Panc1 (cell line): ENCODE results near the gene BICDL2. TPM values are rescaled to one million over a fixed set of nuclear protein-coding genes. Genes with fewer than 3 reads are reported as not detected.

ENCODE experiments used
- ATAC-seq: fragments of 200-7000 bp; cut with Tn5 transposase; 2 replicates; pipeline ENCODE4 v1.9.1; 2020; ENCODE audit warnings: mild to moderate bottlenecking, moderate library complexity
- BruUV-seq: library from RNA; stranded (reverse); fragments of 400-500 nt; replicated peaks from 2 replicates; lab custom pipeline; 2021; lab: Mats Ljungman, UMichigan
- CTCF ChIA-PET: fragments of 300-600 bp; sonication (Branson Sonifier 250); formaldehyde crosslinking; loops from one replicate; lab custom pipeline; 2022; ENCODE audit warnings: antibody characterized with exemption; lab: Charles Lee
- POLR2A ChIA-PET: fragments of 300-600 bp; sonication (Branson Sonifier 250); formaldehyde crosslinking; loops from one replicate; lab custom pipeline; 2022; ENCODE audit warnings: antibody characterized with exemption; lab: Charles Lee
- DNase-seq: peaks from one replicate; pipeline ENCODE4 v3.0.0-alpha.2; 2010; ENCODE audit warnings: low read depth, low spot score
- H3K27ac ChIP-seq: 2 replicates; pipeline ENCODE4 v1.5.1; 2011; ENCODE audit warnings: mild to moderate bottlenecking, low read length, inconsistent platforms
- H3K27me3 ChIP-seq: fragments of 200-500 bp; sonication (Bioruptor generic); 2 replicates; pipeline ENCODE4 v1.6.0; 2014; ENCODE audit warnings: low read length, inconsistent platforms; ENCODE audit not compliant: control insufficient read depth, insufficient read depth
- H3K36me3 ChIP-seq: fragments of 200-500 bp; sonication (Bioruptor generic); 2 replicates; pipeline ENCODE4 v1.5.1; 2014; ENCODE audit warnings: inconsistent platforms, mild to moderate bottlenecking, low read length, moderate library complexity; ENCODE audit not compliant: control insufficient read depth, insufficient read depth
- H3K4me1 ChIP-seq: 2 replicates; pipeline ENCODE4 v1.5.1; 2011; ENCODE audit warnings: inconsistent platforms, mild to moderate bottlenecking, low read length, moderate library complexity; ENCODE audit not compliant: control insufficient read depth, insufficient read depth
- H3K4me3 ChIP-seq, 2 experiments: 2 replicates each; pipeline ENCODE4 v1.5.1; 2011 to 2012; ENCODE audit warnings: low read depth in 2 of 2, low read length in 2 of 2, mild to moderate bottlenecking in 2 of 2, inconsistent platforms in 1 of 2, moderate library complexity in 1 of 2
- H3K9me3 ChIP-seq: fragments of 200-500 bp; sonication (Bioruptor generic); 2 replicates; pipeline ENCODE4 v1.5.1; 2014; ENCODE audit warnings: low read depth, mild to moderate bottlenecking, inconsistent platforms, low read length, moderate library complexity; ENCODE audit not compliant: control insufficient read depth, insufficient read depth
- CTCF ChIP-seq: fragments of 450-650 bp; IDR thresholded peaks from 2 replicates; pipeline ENCODE4 v1.5.1; 2017; ENCODE audit warnings: mild to moderate bottlenecking
- POLR2AphosphoS5 ChIP-seq: IDR thresholded peaks from 2 replicates; pipeline ENCODE4 v1.6.1; 2012; ENCODE audit warnings: mild to moderate bottlenecking, low read depth, low read length, moderate library complexity
- REST ChIP-seq, 2 experiments: IDR thresholded peaks; 2 replicates each; pipeline ENCODE4 v1.6.1; 2011 to 2012; ENCODE audit warnings: low read depth in 2 of 2, control low read depth in 1 of 2, low read length in 1 of 2, mild to moderate bottlenecking in 1 of 2, moderate library complexity in 1 of 2; ENCODE audit not compliant: insufficient read depth in 1 of 2
- SIN3A ChIP-seq: IDR thresholded peaks from 2 replicates; pipeline ENCODE4 v1.6.1; 2012; ENCODE audit warnings: low read depth, mild to moderate bottlenecking, low read length, moderate library complexity, borderline replicate concordance; ENCODE audit not compliant: insufficient read depth
- TCF7L2 ChIP-seq: IDR thresholded peaks from 2 replicates; pipeline ENCODE4 v1.6.1; 2011; ENCODE audit warnings: mild to moderate bottlenecking, low read depth, low read length, inconsistent platforms
- in situ Hi-C: cut with HindIII; loops from 2 replicates; pipeline ENCODE4 v1.10.0; 2016; ENCODE audit warnings: low sequenced_read_pairs, low pct_unique_long_range_greater_than_20kb
- intact Hi-C: fragments of 100-400 bp; cut with micrococcal nuclease; formaldehyde crosslinking; loops from one replicate; pipeline ENCODE4 v1.10.0; 2022; ENCODE audit not compliant: unreplicated experiment
- total RNA-seq: library from RNA; stranded (reverse); gene quantifications from one replicate; pipeline ENCODE4 v1.2.1, GENCODE V29; 2021; ENCODE audit not compliant: unreplicated experiment

Gene BICDL2
- total RNA-seq, 1 experiment from 2014 or later = 0.21 TPM

GRCh38 chr16:3042376-3042775 is 5.6 kb upstream of the BICDL2 start:
- no peaks in the 10 kb centered on the region for H3K9me3 ChIP-seq
- POLR2A ChIA-PET = no interaction called here

DNA sequence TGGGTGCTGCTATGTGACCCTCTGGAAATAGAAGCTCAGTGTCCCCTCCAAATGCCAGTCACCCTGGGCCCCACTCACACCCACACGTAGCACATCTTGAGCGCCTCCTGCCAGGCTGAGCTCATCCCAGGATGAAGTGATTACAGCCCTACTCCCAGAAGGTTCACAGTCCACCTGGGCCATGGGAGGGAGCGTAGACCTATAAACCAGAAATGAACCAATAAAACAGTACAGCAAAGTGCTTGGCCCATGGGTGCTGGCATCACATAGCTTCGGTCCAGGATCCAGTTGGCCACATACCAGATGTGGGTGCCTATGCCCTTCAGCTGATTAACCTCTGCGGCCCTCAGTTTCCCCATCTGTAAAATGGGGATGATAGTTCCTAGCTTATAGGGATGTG is 2.2 kb upstream of the BICDL2 start:
- POLR2A ChIA-PET = no interaction called here
- in situ Hi-C loops = no loop called here

More at GRCh38 chr16:3042376-3042775, 5.6 kb upstream of the BICDL2 start:
- H3K27ac ChIP-seq = no peak overlapping the region
- TF ChIP-seq REST (IDR thresholded peaks at IDR 0.05; ENCODE audit: insufficient read depth in 1 of 2, low read depth in 2 of 2, low read length in 1 of 2) (no peak), POLR2AphosphoS5 (no peak)
- H3K4me3 ChIP-seq = no peak overlapping the region
- no peaks in the 10 kb centered on the region for H3K36me3 ChIP-seq
- in situ Hi-C loops (no loop called here), intact Hi-C loops (no loop called here)
- DNase-seq = no peak
- BruUV-seq = no TSS peak
- no peak for ATAC-seq
- H3K27me3 ChIP-seq = no peaks in the 10 kb centered on the region
- CTCF ChIA-PET = no interaction called here
- no peaks in the 10 kb centered on the region for H3K4me1 ChIP-seq

More for the DNA sequence above, 2.2 kb upstream of the BICDL2 start:
- BruUV-seq = no TSS peak
- Histone ChIP-seq H3K27me3 (no peaks in the 10 kb centered on the region; the same call in 1 of the 2 replicates), H3K27ac (no peak overlapping the region), H3K36me3 (peaks cover 3% of the 10 kb centered on the region; the same call in 1 of the 2 replicates), H3K4me1 (no peaks in the 10 kb centered on the region), H3K4me3 (no peak overlapping the region), H3K9me3 (no peaks in the 10 kb centered on the region)
- ATAC-seq (peak; percentile 22; the same call in 1 of the 2 replicates), DNase-seq (no peak)
- intact Hi-C loops = no loop called here
- TF ChIP-seq POLR2AphosphoS5 (no peak), SIN3A (no peak), TCF7L2 (no peak), CTCF (no peak), REST (IDR thresholded peaks at IDR 0.05; ENCODE audit: insufficient read depth in 1 of 2, low read depth in 2 of 2, low read length in 1 of 2) (no peak)
- CTCF ChIA-PET = interaction anchor here (1.1 kb wide), 1 partner anchor 8 kb away, joined by 5 read pairs; no protein-coding TSS in a partner anchor
